ENCODE results near the gene ZDHHC18. TPM values are rescaled to one million over a fixed set of nuclear protein-coding genes. Genes with fewer than 3 reads are reported as not detected.

The ZDHHC18 gene
- total RNA-seq, 3 donors from 2014 or later = 12.3 to 35.4 (median 16.4) TPM

- Histone ChIP-seq H3K4me3 (no peak overlapping the region), H3K36me3 (no peaks in the 10 kb centered on the region), H3K27me3 (no peaks in the 10 kb centered on the region), H3K4me1 (peaks cover 3% of the 10 kb centered on the region in 2 donors), H3K27ac (no peak overlapping the region), H3K9me3 (no peaks in the 10 kb centered on the region)
- TF ChIP-seq CTCF (IDR thresholded peaks at IDR 0.05) (no peak), POLR2AphosphoS5 (IDR thresholded peaks at IDR 0.05) (no peak), POLR2A (IDR thresholded peaks at IDR 0.05) (no peak)
- intact Hi-C loops (cut with DNase I; ENCODE audit: low total_unique reads) = no loop called here
- no peak for DNase-seq (ENCODE audit: low spot score in 2 of 2)
Measured at GRCh38 chr1:26822737-26823395, 3.6 kb upstream of the ZDHHC18 start.

GRCh38 chr1:26824731-26825130 lies 1.8 kb upstream of the ZDHHC18 start:
- Histone ChIP-seq H3K36me3 (no peaks in the 10 kb centered on the region), H3K27ac (peak overlapping the region in 1 of 2 donors; percentile 37), H3K27me3 (no peaks in the 10 kb centered on the region), H3K4me1 (peaks cover 4% of the 10 kb centered on the region in 2 donors), H3K4me3 (no peak overlapping the region), H3K9me3 (no peaks in the 10 kb centered on the region)
- DNase-seq (ENCODE audit: low spot score in 2 of 2) = no peak
- TF ChIP-seq POLR2A (IDR thresholded peaks at IDR 0.05) (no peak), CTCF (IDR thresholded peaks at IDR 0.05) (no peak), POLR2AphosphoS5 (IDR thresholded peaks at IDR 0.05) (no peak)
- intact Hi-C loops (cut with DNase I; ENCODE audit: low total_unique reads) = no loop called here

- TF ChIP-seq POLR2AphosphoS5 (IDR thresholded peaks at IDR 0.05) (no peak), POLR2A (IDR thresholded peaks at IDR 0.05) (no peak), CTCF (IDR thresholded peaks at IDR 0.05) (no peak)
- intact Hi-C loops (cut with DNase I; ENCODE audit: low total_unique reads) = no loop called here
Measured at GRCh38 chr1:26827106-26827604, 667 bp downstream of the ZDHHC18 start.

DNA sequence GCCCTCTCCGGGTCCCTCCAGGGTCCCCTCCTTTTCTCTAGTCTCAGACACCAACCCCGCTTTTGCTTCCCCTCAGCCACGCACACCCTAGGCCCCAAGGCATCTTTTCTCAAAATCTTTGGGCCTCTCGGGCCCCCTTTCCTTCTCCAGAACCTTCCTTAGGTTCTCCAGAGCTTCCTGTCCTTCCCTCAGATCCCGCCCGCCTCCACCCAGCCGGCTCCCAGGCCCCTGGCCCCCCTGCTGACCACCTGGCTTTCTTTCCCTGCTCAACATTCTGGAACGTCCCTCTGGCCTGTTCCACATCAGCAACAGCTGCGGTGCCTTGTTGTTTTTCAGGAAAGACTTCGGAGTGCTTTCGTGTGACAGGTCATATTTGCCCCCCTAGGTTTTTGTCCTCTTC lies 1.2 kb downstream of the ZDHHC18 start:
- no peak for DNase-seq (ENCODE audit: low spot score in 2 of 2)
- Histone ChIP-seq H3K4me3 (peak overlapping the region; percentile 75 to 91 (median 81)), H3K9me3 (no peaks in the 10 kb centered on the region), H3K4me1 (peaks cover 4 to 8% of the 10 kb centered on the region in 2 donors), H3K27ac (peak overlapping the region; percentile 67 to 86), H3K27me3 (no peaks in the 10 kb centered on the region), H3K36me3 (peaks cover 2% of the 10 kb centered on the region)
- intact Hi-C loops (cut with DNase I; ENCODE audit: low total_unique reads) = no loop called here
- TF ChIP-seq CTCF (IDR thresholded peaks at IDR 0.05) (no peak), POLR2A (IDR thresholded peaks at IDR 0.05) (no peak), POLR2AphosphoS5 (IDR thresholded peaks at IDR 0.05) (no peak)

More at GRCh38 chr1:26827106-26827604, 667 bp downstream of the ZDHHC18 start:
- no peaks in the 10 kb centered on the region for H3K9me3 ChIP-seq
- peaks cover 4 to 8% of the 10 kb centered on the region in 2 donors for H3K4me1 ChIP-seq
- no peaks in the 10 kb centered on the region for H3K27me3 ChIP-seq
- DNase-seq (ENCODE audit: low spot score in 2 of 2) = no peak
- H3K27ac ChIP-seq = peak overlapping the region; percentile 67 to 86
- H3K4me3 ChIP-seq = peak overlapping the region; percentile 75 to 91 (median 81)
- H3K36me3 ChIP-seq = no peaks in the 10 kb centered on the region

DNA sequence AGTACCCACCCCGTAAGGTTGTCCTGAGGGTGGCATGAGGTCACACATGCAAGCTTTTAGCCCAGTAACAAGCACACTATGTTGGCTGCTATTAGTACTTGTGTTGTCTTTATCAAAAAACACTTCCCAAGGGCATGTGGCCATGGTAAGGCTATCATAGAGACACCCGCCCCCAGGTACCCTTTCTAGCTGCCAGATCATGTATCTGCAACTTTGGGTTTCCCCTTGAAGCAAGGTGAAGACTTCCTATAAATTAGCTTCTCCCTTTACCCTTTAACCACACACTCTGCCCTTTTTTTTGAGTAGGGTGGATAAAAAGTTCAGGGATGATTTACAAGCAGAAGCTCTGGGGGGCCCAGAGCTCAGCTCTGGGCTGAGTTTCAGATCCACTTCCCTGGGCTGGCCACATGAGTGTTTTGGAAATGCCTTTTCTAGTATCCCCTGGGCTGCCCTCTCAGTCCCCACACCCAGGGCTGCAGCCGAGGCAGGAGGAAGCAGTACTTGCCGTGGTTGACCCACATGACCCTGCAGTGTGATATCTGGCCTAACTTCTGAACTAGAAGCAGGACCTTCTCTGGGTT lies 2.0 kb downstream of the ZDHHC18 start:
- peaks cover 4 to 8% of the 10 kb centered on the region in 2 donors for H3K4me1 ChIP-seq
- DNase-seq (ENCODE audit: low spot score in 2 of 2) = no peak

More for the DNA sequence above, 2.0 kb downstream of the ZDHHC18 start:
- TF ChIP-seq POLR2AphosphoS5 (IDR thresholded peaks at IDR 0.05) (no peak), CTCF (IDR thresholded peaks at IDR 0.05) (no peak), POLR2A (IDR thresholded peaks at IDR 0.05) (no peak)
- Histone ChIP-seq H3K27me3 (no peaks in the 10 kb centered on the region), H3K9me3 (no peaks in the 10 kb centered on the region), H3K27ac (peak overlapping the region in 1 of 2 donors; percentile 86), H3K36me3 (peaks cover 7% of the 10 kb centered on the region), H3K4me3 (peak overlapping the region in 1 of 3 donors; percentile 28)
- intact Hi-C loops (cut with DNase I; ENCODE audit: low total_unique reads) = no loop called here

Data from breast epithelium (tissue), 4 donors.